Neural progenitor cell (in vitro differentiated cells): Measurements from ENCODE around the gene TTC39C. TPM values are rescaled to one million over a fixed set of nuclear protein-coding genes. Genes with fewer than 3 reads are reported as not detected.
A peak's percentile ranks its signal among the peaks of the same experiment; 100 is the strongest.

ENCODE experiments used
- DNase-seq: peaks from one replicate; pipeline ENCODE4 v3.0.0-alpha.2; 2016; ENCODE audit warnings: low spot score
- H2AFZ ChIP-seq: fragments of 200-600 bp; sonication (generic); replicated peaks from 2 replicates; pipeline ENCODE4 v1.6.1; 2016; ENCODE audit warnings: antibody characterized with exemption
- H3F3A ChIP-seq: fragments of 200-600 bp; sonication (generic); 2 replicates; pipeline ENCODE4 v1.6.1; 2016; ENCODE audit warnings: antibody characterized with exemption, low read depth
- H3K27ac ChIP-seq: fragments of 200-600 bp; sonication (generic); 2 replicates; pipeline ENCODE4 v1.5.1; 2016; ENCODE audit warnings: mild to moderate bottlenecking
- H3K27me3 ChIP-seq: fragments of 200-600 bp; sonication (generic); 2 replicates; pipeline ENCODE4 v1.6.1; 2016; ENCODE audit warnings: mild to moderate bottlenecking, moderate library complexity
- H3K36me3 ChIP-seq: fragments of 200-600 bp; sonication (generic); 2 replicates; pipeline ENCODE4 v1.5.1; 2016
- H3K4me1 ChIP-seq: fragments of 200-600 bp; sonication (generic); 2 replicates; pipeline ENCODE4 v1.6.1; 2016; ENCODE audit warnings: mixed run types
- H3K4me2 ChIP-seq: fragments of 200-600 bp; sonication (generic); 2 replicates; pipeline ENCODE4 v1.6.1; 2016
- H3K4me3 ChIP-seq: fragments of 200-600 bp; sonication (generic); 2 replicates; pipeline ENCODE4 v1.5.1; 2016
- H3K79me2 ChIP-seq: fragments of 200-600 bp; sonication (generic); 2 replicates; pipeline ENCODE4 v1.6.1; 2016; ENCODE audit warnings: low read depth
- H3K9ac ChIP-seq: fragments of 200-600 bp; sonication (generic); 2 replicates; pipeline ENCODE4 v1.6.1; 2016
- H3K9me3 ChIP-seq: fragments of 200-600 bp; sonication (generic); 2 replicates; pipeline ENCODE4 v1.5.1; 2016; ENCODE audit warnings: low read depth
- H4K20me1 ChIP-seq: fragments of 200-600 bp; sonication (generic); 2 replicates; pipeline ENCODE4 v1.6.1; 2016; ENCODE audit warnings: low read depth
- H3K27ac Mint-ChIP-seq: 3 replicates; pipeline ENCODE4 v1.8.0; 2021; ENCODE audit warnings: mixed read lengths
- H3K27me3 Mint-ChIP-seq: 2 replicates; pipeline ENCODE4 v1.8.0; 2022; ENCODE audit warnings: low read depth, mild to moderate bottlenecking, inconsistent platforms, moderate library complexity, mixed read lengths; ENCODE audit not compliant: insufficient read depth
- H3K36me3 Mint-ChIP-seq: 3 replicates; pipeline ENCODE4 v1.8.0; 2021; ENCODE audit warnings: mixed read lengths
- H3K4me1 Mint-ChIP-seq: 3 replicates; pipeline ENCODE4 v1.8.0; 2021; ENCODE audit warnings: mixed read lengths
- H3K4me3 Mint-ChIP-seq: 3 replicates; pipeline ENCODE4 v1.8.0; 2021; ENCODE audit warnings: mild to moderate bottlenecking, moderate library complexity, mixed read lengths
- H3K9me3 Mint-ChIP-seq: 3 replicates; pipeline ENCODE4 v1.8.0; 2020; ENCODE audit warnings: mixed read lengths
- CTCF ChIP-seq: fragments of 200-600 bp; sonication (generic); IDR thresholded peaks from 2 replicates; pipeline ENCODE4 v1.5.1; 2017; ENCODE audit warnings: antibody characterized with exemption, mild to moderate bottlenecking
- EZH2 ChIP-seq: fragments of 200-600 bp; sonication (generic); IDR thresholded peaks from 2 replicates; pipeline ENCODE4 v1.6.1; 2017; ENCODE audit warnings: antibody characterized with exemption, mild to moderate bottlenecking, moderate library complexity
- EZH2phosphoT487 ChIP-seq: fragments of 200-600 bp; sonication (generic); IDR thresholded peaks from 2 replicates; pipeline ENCODE4 v1.6.1; 2017; ENCODE audit warnings: antibody characterized with exemption
- total RNA-seq: library from RNA; depleted of rRNA; stranded (reverse); fragments of >200 nt; gene quantifications from 2 replicates; pipeline ENCODE4 v1.2.3, GENCODE V29; 2015; ENCODE audit warnings: low replicate concordance

The TTC39C gene
- total RNA-seq, 1 donor from 2014 or later, result 27.6 TPM

DNA sequence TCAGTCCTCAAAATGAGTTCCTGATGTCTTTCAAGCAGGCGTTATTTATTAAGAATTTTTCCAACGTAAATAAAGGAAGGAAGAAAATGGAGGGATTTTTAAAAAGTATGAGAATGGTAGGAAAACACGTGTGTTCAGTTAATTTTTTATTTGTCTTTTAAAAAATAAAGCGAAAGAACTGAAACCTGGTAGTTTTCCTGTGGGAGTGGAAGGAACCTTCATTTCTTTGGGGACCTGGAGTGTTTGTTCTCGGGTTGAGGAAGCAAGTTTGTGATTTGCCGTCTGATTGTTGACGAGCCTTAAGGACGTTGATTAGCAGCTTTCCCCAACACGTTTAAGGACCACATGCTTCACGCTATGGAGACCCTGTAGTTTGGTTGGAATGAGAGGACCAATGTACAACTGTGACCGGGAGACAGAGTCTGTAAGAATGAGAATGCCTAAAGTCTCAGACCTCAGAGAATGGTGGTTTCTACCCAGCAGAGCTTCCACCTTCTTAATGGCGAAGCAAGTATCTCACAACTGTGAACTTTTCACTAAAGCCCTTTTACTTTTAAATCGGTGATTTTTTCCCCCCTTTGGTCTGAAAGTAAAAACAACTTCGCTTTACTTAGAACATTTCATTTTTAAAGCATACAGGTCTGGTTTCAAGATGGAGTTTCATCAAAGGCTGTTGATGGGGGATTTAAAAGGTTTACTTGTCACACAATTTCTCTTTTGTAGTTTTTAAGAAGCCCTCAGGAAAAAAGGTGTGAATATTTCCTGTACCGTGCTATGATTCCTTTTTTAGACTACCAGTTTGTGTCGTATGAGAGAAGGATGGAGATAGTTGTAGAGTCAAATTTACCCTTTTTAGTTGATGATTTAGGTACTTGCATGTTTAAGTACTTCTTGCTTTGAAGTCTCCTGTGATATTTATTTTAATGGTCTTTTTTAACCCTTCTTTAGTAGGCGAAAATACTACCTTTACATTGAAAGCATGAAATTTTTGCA lies 1.4 kb downstream of the TTC39C start:
- Histone ChIP-seq H3K27ac (no peak overlapping the region), H3K4me1 (peaks cover 7% of the 10 kb centered on the region), H3K36me3 (no peaks in the 10 kb centered on the region), H4K20me1 (no peaks in the 10 kb centered on the region), H2AFZ (peak overlapping the region; percentile 96), H3K4me2 (peak overlapping the region; percentile 99), H3K9ac (no peak overlapping the region), H3K79me2 (peaks cover 31% of the 10 kb centered on the region), H3K27me3 (peaks cover 41% of the 10 kb centered on the region), H3K4me3 (peak overlapping the region; percentile 72), H3F3A (no peaks in the 10 kb centered on the region), H3K9me3 (no peaks in the 10 kb centered on the region)
- peak; percentile 19 for DNase-seq
- H3K9me3 Mint-ChIP-seq, result no peaks in the 10 kb centered on the region
- peaks cover 14% of the 10 kb centered on the region for H3K4me1 Mint-ChIP-seq
- no peak overlapping the region for H3K27ac Mint-ChIP-seq
- peak overlapping the region; percentile 89 for H3K4me3 Mint-ChIP-seq
- peaks cover 8% of the 10 kb centered on the region for H3K36me3 Mint-ChIP-seq
- TF ChIP-seq EZH2 (no peak), EZH2phosphoT487 (no peak), CTCF (no peak)
- H3K27me3 Mint-ChIP-seq, result peaks cover 4% of the 10 kb centered on the region

DNA sequence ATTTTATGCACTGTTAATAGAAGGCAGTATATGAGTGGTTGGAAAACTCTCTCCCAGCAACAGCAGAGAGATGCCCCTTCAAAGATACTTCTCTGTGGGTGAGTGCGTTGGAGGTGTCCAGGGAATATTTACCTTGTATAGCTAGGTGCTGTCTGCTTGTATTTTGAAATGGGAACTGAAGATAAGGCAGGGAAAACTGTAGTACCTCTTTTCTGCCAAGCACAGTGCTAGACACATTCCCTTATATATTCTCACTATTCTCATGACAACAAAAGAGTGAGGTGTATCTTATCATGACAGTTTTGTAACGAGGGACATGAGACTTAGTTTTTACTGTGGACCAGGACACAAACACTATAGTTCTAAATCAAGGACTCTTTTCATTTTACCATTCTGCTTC lies 2.1 kb downstream of the TTC39C start:
- peak overlapping the region; percentile 99 for H3K4me2 ChIP-seq
- H3K27ac Mint-ChIP-seq, result no peak overlapping the region
- H2AFZ ChIP-seq, result no peak overlapping the region
- H3K27ac ChIP-seq, result no peak overlapping the region
- H3K4me3 ChIP-seq, result peak overlapping the region; percentile 72
- no peak for DNase-seq
- no peaks in the 10 kb centered on the region for H4K20me1 ChIP-seq
- peaks cover 31% of the 10 kb centered on the region for H3K79me2 ChIP-seq
- peak overlapping the region; percentile 89 for H3K4me3 Mint-ChIP-seq
- H3K9me3 ChIP-seq, result no peaks in the 10 kb centered on the region
- peaks cover 8% of the 10 kb centered on the region for H3K36me3 Mint-ChIP-seq
- no peaks in the 10 kb centered on the region for H3F3A ChIP-seq
- H3K27me3 Mint-ChIP-seq, result peaks cover 4% of the 10 kb centered on the region
- peaks cover 14% of the 10 kb centered on the region for H3K4me1 Mint-ChIP-seq
- TF ChIP-seq CTCF (peak; percentile 36), EZH2phosphoT487 (no peak)
- no peaks in the 10 kb centered on the region for H3K36me3 ChIP-seq
- no peak overlapping the region for H3K9ac ChIP-seq
- H3K9me3 Mint-ChIP-seq, result no peaks in the 10 kb centered on the region
- H3K4me1 ChIP-seq, result peaks cover 7% of the 10 kb centered on the region
- H3K27me3 ChIP-seq, result peaks cover 40% of the 10 kb centered on the region

GRCh38 chr18:24018299-24018886 lies 3.8 kb downstream of the TTC39C start:
- Histone ChIP-seq H3K4me3 (no peak overlapping the region), H3K9me3 (no peaks in the 10 kb centered on the region), H3K9ac (no peak overlapping the region), H3K4me1 (peaks cover 7% of the 10 kb centered on the region), H3K36me3 (no peaks in the 10 kb centered on the region), H3K4me2 (no peak overlapping the region), H4K20me1 (peaks cover 9% of the 10 kb centered on the region), H3K27ac (no peak overlapping the region), H3K79me2 (peaks cover 31% of the 10 kb centered on the region), H2AFZ (no peak overlapping the region), H3F3A (peaks cover 4% of the 10 kb centered on the region), H3K27me3 (peaks cover 22% of the 10 kb centered on the region)
- no peak for TF ChIP-seq CTCF
- TF ChIP-seq EZH2, result no peak
- no peak for TF ChIP-seq EZH2phosphoT487
- H3K9me3 Mint-ChIP-seq, result no peaks in the 10 kb centered on the region
- H3K4me1 Mint-ChIP-seq, result peaks cover 14% of the 10 kb centered on the region
- no peak overlapping the region for H3K4me3 Mint-ChIP-seq
- DNase-seq, result no peak
- H3K27me3 Mint-ChIP-seq, result peaks cover 4% of the 10 kb centered on the region
- peaks cover 8% of the 10 kb centered on the region for H3K36me3 Mint-ChIP-seq
- no peak overlapping the region for H3K27ac Mint-ChIP-seq
